Stomach (tissue), 4 donors: ENCODE measurements around the gene CEP44.

ENCODE experiments used
- CTCF ChIP-seq, 7 experiments: fragments of 450-650 bp in 4 of 7; fragments of 200-600 bp in 3 of 7; sonication (generic) in 3 of 7; IDR thresholded peaks; one replicate each; pipeline ENCODE4 v1.5.1; 2016 to 2019; ENCODE audit warnings: antibody characterized with exemption in 7 of 7, control low read depth in 2 of 7, mild to moderate bottlenecking in 1 of 7
- EP300 ChIP-seq: sonication (generic); formaldehyde crosslinking; IDR thresholded peaks from one replicate; pipeline ENCODE4 v1.6.1; 2017; ENCODE audit warnings: antibody characterized with exemption
- POLR2A ChIP-seq, 4 donors: fragments of 450-650 bp; IDR thresholded peaks; one replicate each; pipeline ENCODE4 v1.6.1; 2016; ENCODE audit warnings: antibody characterized with exemption in 4 of 4, control low read depth in 2 of 4, mild to moderate bottlenecking in 1 of 4, moderate library complexity in 1 of 4
- POLR2AphosphoS5 ChIP-seq, 3 donors: sonication (generic); formaldehyde crosslinking; IDR thresholded peaks; one replicate each; pipeline ENCODE4 v1.6.1; 2016; ENCODE audit warnings: antibody characterized with exemption in 3 of 3

- TF ChIP-seq CTCF (IDR thresholded peaks at IDR 0.05) (no peak), POLR2AphosphoS5 (IDR thresholded peaks at IDR 0.05) (no peak), EP300 (no peak), POLR2A (IDR thresholded peaks at IDR 0.05) (no peak)
These were observed 41.0 kb downstream of the CEP44 start for GRCh38 chr4:174324725-174325124.
